ENCODE data around the gene PLA2G4F.

PLA2G4F gene

GRCh38 chr15:42156243-42156922, at the start of gene PLA2G4F:
Gene PLA2G4F, minus strand, starts transcription at chr15:42156636. Its CDS starts 87 bp downstream, at chr15:42156549.
- DNase-seq = no peak

DNA sequence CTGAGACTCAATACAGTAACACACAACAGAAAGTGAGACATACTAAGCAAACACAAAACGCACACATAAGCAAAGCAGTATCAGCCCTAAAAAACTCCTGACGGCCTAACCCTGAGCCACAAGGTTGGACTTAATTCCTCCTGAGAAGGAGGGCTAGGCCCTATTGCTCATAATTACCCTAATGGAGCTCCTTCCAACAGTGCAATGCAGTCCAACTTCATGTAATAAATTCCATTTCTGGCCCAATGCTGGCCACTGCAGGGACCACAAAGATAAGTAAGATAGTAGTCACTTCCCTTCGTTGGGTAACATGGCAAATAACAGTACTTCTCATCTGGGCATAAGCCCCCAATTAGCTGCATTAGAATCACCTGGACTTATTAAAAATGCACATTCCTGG, 47.5 kb upstream of the PLA2G4F start:
- DNase-seq = no peak

DNA sequence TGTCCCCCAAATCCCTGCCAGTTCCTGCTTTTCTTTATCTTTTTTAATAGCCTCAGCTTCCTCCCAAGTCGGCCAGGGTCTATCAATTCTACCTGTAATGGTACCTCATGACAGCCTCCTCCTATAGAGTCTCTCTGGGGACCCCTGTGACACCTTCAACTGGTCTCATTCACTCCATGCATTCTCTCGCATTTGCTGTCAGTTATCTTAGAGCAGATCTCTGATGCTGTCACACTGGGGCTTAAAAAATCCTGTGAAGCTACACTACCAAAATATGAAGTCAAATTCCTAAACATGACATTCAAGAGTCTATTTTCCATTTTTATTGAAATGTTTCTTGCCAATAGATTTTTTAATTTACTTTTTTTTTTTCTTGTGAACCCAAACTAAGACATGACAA, 46.2 kb upstream of the PLA2G4F start:
- no peak for DNase-seq

DNA sequence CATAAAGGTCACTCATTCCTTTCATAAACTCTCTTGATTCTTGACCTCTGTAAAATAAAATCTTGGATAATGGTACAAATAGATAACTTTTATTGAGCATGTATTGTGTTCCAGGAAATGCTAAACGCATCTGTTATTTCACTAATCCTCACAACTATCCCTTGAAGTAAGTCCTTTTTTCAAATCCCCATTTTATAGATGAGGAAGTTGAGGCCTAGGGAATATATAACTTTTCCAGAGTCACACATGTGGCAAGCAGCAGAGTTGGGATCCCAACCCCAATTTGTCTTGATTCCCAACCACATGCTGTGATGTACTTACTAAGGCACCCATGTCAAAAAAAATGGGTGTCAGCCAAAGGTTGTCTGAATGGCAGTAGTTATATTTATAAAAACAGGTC, 45.4 kb upstream of the PLA2G4F start:
- no peak for DNase-seq

- DNase-seq = no peak
Measured at GRCh38 chr15:42199126-42199525, 42.7 kb upstream of the PLA2G4F start.

GRCh38 chr15:42198516-42198915, 42.1 kb upstream of the PLA2G4F start:
- DNase-seq = no peak

GRCh38 chr15:42194513-42194912, 38.1 kb upstream of the PLA2G4F start:
- DNase-seq = no peak

- no peak for DNase-seq
Measured at GRCh38 chr15:42193383-42193782, 36.9 kb upstream of the PLA2G4F start.

DNA sequence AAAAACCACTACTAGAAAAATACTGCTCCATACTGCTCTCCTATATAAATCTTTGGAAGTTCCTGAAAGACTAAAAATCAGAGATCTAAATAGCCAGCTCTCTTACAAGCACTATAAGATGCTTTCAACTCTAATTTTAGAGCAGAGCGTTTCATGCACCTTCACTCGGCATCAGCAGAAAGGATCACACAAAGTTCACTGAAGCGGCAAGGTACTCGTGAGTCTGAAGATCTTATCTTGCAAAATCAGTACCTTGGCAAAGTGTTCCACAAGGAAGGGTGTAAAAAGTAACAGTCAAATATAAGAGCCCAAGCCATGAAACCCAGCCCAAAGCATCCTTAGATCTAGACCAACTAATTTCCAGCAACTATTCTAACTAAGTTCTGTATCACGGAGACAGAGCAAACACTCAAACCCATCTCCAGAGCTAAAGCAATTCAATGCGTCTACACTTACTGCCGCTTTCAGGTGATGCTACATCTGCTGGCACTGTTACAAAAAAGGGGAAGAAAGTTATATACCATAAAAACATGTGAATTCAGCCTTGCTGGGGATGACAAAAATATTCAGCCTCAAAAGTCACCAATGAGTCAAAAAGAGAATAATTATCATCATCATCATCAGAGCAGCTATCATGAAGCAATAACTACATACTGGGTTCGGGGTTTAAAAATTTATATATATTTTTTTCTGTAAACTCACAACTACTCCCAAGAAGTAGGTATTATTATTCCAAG, 35.3 kb upstream of the PLA2G4F start:
- DNase-seq = no peak

GRCh38 chr15:42190370-42190769, 33.9 kb upstream of the PLA2G4F start:
- DNase-seq = no peak

GRCh38 chr15:42185801-42186200, 29.4 kb upstream of the PLA2G4F start:
- DNase-seq = no peak

DNA sequence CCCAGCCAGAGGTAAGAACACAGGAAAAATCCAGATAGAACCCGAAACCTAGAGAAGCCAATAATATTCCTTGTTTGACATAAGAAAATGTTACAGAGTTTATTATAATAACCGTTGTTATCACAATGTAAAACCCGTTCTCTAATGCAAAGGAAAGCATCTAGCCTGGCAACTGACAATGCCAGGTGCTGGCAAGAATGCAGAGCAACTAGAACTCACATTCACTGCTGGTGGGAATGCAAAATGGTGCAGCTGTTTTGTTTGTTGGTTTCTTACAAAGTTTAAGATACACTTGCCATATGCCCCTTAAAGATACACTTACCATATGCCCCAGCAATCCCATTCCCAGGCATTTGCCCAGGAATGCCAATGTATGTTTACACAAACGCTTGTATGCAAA, 28.3 kb upstream of the PLA2G4F start:
- DNase-seq = no peak

DNA sequence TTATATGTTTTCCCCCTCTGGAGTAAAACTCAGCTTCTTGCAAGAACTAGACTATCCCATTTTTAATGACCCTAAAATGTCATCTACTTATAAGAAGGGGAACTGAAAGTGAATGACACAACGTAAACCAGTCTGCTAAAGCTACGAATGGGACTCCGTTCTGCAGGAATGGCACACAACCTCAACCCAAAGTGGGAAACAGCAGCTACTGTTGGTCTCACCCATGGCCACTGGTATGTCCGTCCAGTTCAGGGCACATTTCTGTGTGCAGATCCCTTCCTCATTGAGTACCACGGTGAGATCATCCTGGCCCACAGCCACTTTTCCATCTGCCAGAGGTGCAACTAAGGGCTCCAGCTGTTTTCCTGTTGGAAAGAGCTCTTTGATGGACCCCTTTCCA, 27.9 kb upstream of the PLA2G4F start:
- no peak for DNase-seq

DNA sequence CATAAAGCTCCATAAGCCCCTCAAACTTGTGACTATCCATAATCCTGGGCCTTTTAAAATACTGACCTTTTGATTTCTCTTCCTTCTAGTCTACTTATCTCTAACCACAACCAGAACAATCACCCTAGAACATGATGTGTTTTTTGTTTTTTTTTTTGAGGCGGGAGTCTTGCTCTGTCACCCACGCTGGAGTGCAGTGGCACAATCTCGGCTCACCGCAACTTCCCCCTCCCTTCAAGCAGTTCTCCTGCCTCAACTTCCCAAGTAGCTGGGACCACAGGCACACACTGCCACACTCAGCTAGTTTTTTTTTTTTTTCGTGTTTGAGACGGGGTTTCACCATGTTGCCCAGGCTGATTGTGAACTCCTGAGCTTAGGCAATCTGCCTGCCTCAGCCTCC, 26.5 kb upstream of the PLA2G4F start:
- no peak for DNase-seq

GRCh38 chr15:42182328-42182886, 26.0 kb upstream of the PLA2G4F start:
- no peak for DNase-seq

DNA sequence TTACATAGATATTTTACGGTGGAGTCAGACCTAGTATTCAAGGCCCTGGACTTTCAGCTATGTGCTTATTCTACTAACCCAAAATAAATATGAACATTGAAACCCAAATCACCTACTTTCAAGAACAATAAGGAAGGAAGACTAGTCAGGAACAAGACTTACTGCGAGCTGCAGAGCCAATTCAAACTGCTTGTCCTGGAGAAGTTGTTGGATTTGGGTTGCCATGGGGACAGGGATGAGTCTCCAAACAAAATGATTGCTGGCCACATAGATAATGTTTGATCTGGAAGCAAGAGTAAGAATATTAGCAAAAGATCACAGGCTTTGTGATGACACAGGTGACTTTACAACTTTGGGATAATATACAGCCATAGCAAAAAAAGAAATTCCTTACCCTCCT, 21.6 kb upstream of the PLA2G4F start:
- no peak for DNase-seq

DNA sequence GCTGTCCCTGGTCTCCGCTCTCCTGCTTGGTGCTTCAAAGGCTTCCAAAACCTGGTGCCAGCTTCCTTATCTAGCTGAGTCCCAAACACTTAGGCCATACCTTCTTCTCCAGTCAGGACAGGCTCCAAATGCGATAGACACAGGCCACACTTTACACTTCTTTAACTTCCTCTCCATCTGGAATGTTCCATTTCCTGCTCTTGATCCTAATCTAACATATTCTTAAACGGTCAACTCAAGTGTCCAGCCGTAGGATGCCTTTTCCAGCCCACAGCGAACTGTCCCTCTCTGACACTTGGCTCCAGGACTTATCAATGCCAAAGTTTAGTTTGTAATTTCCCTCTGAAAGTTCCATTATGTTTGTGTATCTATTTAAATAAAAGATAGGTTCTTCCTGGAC, 19.2 kb upstream of the PLA2G4F start:
- DNase-seq = no peak

DNA sequence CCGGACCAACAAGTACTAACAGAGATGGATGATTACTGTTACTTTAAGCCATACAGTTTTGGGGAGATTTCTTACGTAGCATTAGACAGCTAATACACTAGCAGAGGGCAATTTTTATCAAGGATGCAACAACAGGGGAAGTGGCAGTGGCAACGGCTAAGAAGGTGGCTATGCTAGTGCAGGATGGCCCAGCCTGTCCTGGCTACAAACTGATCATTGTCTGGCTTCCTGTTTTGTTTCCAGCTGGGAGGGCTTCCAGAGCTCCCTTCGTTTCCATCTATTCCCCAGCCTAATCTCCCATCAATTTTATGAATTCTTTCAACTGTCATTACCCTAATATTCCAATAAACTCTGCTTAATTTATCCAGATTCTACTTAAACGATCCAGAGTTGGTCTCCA, 16.0 kb upstream of the PLA2G4F start:
- no peak for DNase-seq

GRCh38 chr15:42171795-42172194, 15.4 kb upstream of the PLA2G4F start:
- DNase-seq = no peak

GRCh38 chr15:42171122-42171521, 14.7 kb upstream of the PLA2G4F start:
- DNase-seq = no peak

GRCh38 chr15:42166225-42166940, 9.9 kb upstream of the PLA2G4F start:
- DNase-seq = no peak

DNA sequence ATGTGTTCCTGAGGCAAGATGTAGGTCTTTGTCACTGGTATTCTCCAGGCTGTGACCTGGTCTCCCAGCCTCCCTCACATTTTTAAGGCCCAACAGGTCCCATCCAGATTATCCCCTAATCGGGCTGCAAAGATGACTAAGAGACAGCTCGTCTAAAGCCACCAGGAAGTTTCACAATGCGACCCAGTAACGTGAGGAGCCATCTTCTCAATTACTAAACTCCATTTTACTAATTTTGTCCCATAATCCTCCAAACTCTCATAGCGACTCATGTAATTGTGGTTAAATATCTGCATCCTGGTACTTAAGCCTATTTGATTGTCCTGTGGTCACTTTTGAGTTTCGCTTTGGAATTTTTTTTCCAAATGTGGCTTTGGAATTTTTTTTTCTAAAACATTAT, 8.7 kb upstream of the PLA2G4F start:
- DNase-seq = no peak

- DNase-seq = no peak
Measured at GRCh38 chr15:42163947-42164550, 7.6 kb upstream of the PLA2G4F start.

Measured in T1000 (cell line).